ENCODE results near the gene UMODL1.

- TF ChIP-seq POLR2A (IDR thresholded peaks at IDR 0.05; ENCODE audit: low read depth, low read length) (no peak), POLR2AphosphoS5 (IDR thresholded peaks at IDR 0.05; ENCODE audit: low read depth, low read length) (no peak)
Observed at GRCh38 chr21:42043961-42044360, 27.2 kb upstream of the UMODL1 start.

Data from GM12892 (cell line).